ENCODE measurements around the gene TGM6.

TGM6 gene

DNA sequence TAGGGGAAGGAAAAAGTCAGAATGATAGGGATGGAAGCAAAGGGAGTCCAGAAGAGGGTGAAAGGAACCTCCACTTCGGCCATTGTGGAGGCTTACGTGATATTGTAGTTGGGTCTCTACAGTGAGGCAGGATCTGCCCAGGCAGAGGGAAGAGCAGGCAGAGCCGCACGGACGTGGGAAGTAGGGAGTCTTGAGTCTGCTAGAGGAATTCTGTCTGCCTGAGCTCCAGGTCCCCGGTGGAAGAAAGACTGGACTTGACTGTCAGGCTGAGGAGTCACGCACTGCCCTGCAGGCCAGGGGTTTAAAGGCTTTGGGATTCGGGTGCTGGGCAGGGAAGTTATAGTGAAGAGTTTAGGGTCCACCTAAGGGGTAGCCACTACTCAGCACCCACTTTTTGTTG lies 16.4 kb downstream of the TGM6 start:
- no peak for TF ChIP-seq CTCF (IDR thresholded peaks at IDR 0.05; ENCODE audit: extremely low read depth, missing control alignments)
- no peak for DNase-seq (ENCODE audit: low spot score)

DNA sequence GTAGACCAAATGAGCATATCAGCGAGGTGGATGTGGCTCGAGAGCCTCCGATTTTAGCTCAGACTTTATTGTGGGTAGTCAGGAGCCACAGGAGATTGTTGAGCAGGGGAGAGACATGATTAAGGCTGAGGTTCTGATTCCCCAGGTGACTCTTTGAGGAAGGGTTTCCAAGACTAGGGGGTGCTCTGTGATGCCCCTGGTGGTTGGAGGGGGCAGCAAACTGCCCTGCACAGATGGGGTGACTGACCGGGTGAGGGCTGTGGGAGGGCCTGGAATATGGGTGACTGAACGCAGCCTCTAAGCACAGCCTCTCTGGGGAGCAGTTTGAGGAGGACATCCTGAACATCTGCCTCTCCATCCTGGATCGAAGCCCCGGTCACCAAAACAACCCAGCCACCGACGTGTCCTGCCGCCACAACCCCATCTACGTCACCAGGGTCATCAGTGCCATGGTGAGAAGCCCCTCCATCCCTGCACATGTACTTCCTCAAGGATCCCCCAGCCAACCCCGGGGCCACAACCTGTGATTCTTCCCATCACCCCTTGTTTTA lies 17.0 kb downstream of the TGM6 start:
- no peak for TF ChIP-seq CTCF (IDR thresholded peaks at IDR 0.05; ENCODE audit: extremely low read depth, missing control alignments)

GRCh38 chr20:2398449-2398848 lies 17.7 kb downstream of the TGM6 start:
- TF ChIP-seq CTCF (IDR thresholded peaks at IDR 0.05; ENCODE audit: extremely low read depth, missing control alignments): no peak

More for the DNA sequence above, 17.0 kb downstream of the TGM6 start:
- DNase-seq (ENCODE audit: low spot score): no peak

GRCh38 chr20:2399390-2399789 lies 18.7 kb downstream of the TGM6 start:
- no peak for DNase-seq (ENCODE audit: low spot score)
- no peak for TF ChIP-seq CTCF (IDR thresholded peaks at IDR 0.05; ENCODE audit: extremely low read depth, missing control alignments)

More at GRCh38 chr20:2398449-2398848, 17.7 kb downstream of the TGM6 start:
- DNase-seq (ENCODE audit: low spot score): no peak

DNA sequence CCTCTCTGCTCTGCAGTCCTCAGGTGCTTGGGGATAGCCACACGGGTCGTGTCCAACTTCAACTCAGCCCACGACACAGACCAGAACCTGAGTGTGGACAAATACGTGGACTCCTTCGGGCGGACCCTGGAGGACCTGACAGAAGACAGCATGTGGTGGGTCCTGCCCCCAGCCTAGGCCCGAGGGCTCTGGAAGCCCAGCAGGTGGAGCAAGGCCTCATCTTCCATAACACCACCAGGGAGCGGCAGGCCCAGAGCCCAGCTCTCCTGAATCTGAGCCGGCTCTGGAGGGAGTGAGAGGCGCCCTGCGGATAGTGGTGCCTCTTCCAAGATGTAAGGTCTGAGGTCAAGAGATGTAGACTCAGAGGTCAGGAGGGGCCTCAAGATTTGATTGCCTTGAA lies 19.6 kb downstream of the TGM6 start:
- DNase-seq (ENCODE audit: low spot score): no peak
- no peak for TF ChIP-seq CTCF (IDR thresholded peaks at IDR 0.05; ENCODE audit: extremely low read depth, missing control alignments)

- no peak for DNase-seq (ENCODE audit: low spot score)
- no peak for TF ChIP-seq CTCF (IDR thresholded peaks at IDR 0.05; ENCODE audit: extremely low read depth, missing control alignments)
Measured at GRCh38 chr20:2401527-2401926, 20.8 kb downstream of the TGM6 start.

- DNase-seq (ENCODE audit: low spot score): no peak
- no peak for TF ChIP-seq CTCF (IDR thresholded peaks at IDR 0.05; ENCODE audit: extremely low read depth, missing control alignments)
Measured at GRCh38 chr20:2402271-2402980, 21.7 kb downstream of the TGM6 start.
